NCI-H524 treated with DMSO at 0.1 percent for 48 hours (cell line): ENCODE measurements around the gene CCDC169.
"Not testable (repeated sequence)": the region's sequence is repeated elsewhere in the genome, so short reads cannot be mapped to it uniquely, and the experiment has no call there.

Experiments used
- DNase-seq: peaks from one replicate; lab custom pipeline; 2025; lab: John Stamatoyannopoulos, UW

CCDC169 gene

GRCh38 chr13:36313047-36313969, 15.7 kb upstream of the CCDC169 start:
- DNase-seq: no peak

GRCh38 chr13:36310417-36311108, 12.9 kb upstream of the CCDC169 start:
- no peak for DNase-seq

- DNase-seq: no peak
These were observed 4.7 kb upstream of the CCDC169 start for GRCh38 chr13:36302289-36302688.

- DNase-seq: not testable (repeated sequence)
These were observed 1.9 kb upstream of the CCDC169 start for GRCh38 chr13:36299469-36299868.

GRCh38 chr13:36298535-36299068, 988 bp upstream of the CCDC169 start:
- DNase-seq: no peak

GRCh38 chr13:36294096-36294495, 3.5 kb downstream of the CCDC169 start:
- DNase-seq: no peak

GRCh38 chr13:36293497-36293896, 4.1 kb downstream of the CCDC169 start:
- no peak for DNase-seq

GRCh38 chr13:36288794-36289391, 8.7 kb downstream of the CCDC169 start:
- no peak for DNase-seq

- DNase-seq: no peak
These were observed 11.6 kb downstream of the CCDC169 start for GRCh38 chr13:36286006-36286405.

GRCh38 chr13:36282821-36283432, 14.7 kb downstream of the CCDC169 start:
- peak; percentile 5 for DNase-seq

GRCh38 chr13:36275190-36276002, 22.2 kb downstream of the CCDC169 start:
- DNase-seq: no peak

GRCh38 chr13:36273431-36273830, 24.2 kb downstream of the CCDC169 start:
- no peak for DNase-seq

GRCh38 chr13:36261976-36262375, 35.6 kb downstream of the CCDC169 start:
- DNase-seq: no peak

GRCh38 chr13:36261011-36261410, 36.6 kb downstream of the CCDC169 start:
- DNase-seq: no peak

GRCh38 chr13:36259361-36260137, 38.1 kb downstream of the CCDC169 start:
- DNase-seq: no peak

- no peak for DNase-seq
These were observed 38.8 kb downstream of the CCDC169 start for GRCh38 chr13:36258831-36259230.

- DNase-seq: no peak
These were observed 46.1 kb downstream of the CCDC169 start for GRCh38 chr13:36251526-36251925.

- no peak for DNase-seq
These were observed 46.6 kb downstream of the CCDC169 start for GRCh38 chr13:36251017-36251416.

GRCh38 chr13:36248700-36249099, 48.9 kb downstream of the CCDC169 start:
- DNase-seq: no peak

- no peak for DNase-seq
These were observed 52.6 kb downstream of the CCDC169 start for GRCh38 chr13:36244990-36245389.
